Measurements from ENCODE around the gene MSI1. TPM values are rescaled to one million over a fixed set of nuclear protein-coding genes. Genes with fewer than 3 reads are reported as not detected.

MSI1 gene
- total RNA-seq, 1 experiment from 2014 or later: not detected

DNA sequence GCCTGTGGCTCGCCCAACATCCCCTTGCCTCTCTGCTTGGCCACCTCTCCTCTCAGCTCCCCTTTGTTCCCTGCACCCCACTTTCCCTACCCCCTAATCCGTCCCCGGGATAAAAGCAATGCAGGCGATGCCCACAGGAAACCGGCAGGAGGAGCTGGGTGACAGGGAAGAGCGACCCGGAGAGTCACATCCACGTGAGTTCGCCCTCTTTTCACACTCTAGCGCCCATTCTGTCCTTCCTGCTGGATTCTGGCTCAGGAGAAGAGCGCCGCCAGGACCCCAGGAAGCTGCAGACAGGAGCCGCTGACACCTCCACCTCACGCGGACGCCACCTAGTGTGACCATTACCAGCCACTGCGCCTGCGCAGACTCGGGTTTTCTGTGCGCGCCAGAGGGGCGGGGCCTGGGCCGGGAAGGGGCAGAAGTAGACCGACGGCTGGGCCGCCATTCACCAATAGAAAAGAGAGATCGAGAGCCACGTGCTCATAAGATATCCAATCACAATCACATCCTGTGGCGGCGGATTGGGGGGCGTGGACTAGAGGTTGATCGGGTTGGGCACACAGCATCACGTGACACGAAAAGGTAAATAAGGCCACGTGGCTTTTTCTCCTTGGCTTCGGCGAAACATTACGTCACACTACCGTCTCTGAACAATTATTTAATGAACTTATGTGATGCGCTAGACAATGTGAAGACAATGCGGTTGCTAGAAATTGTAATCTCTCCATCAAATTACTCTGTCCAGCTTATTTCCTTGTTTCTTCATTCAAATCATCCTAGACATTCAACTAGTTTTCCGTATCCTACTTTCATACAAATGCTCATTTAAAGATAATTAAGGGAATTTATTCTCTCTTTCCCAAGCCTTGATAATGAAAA lies 51.5 kb downstream of the MSI1 start:
- no peaks in the 10 kb centered on the region for H3K9me3 ChIP-seq
- peak overlapping the region; percentile 71 for H3K4me3 ChIP-seq
- no peaks in the 10 kb centered on the region for H3K36me3 ChIP-seq
- peak; percentile 99 for DNase-seq
- no peaks in the 10 kb centered on the region for H3K27me3 ChIP-seq

DNA sequence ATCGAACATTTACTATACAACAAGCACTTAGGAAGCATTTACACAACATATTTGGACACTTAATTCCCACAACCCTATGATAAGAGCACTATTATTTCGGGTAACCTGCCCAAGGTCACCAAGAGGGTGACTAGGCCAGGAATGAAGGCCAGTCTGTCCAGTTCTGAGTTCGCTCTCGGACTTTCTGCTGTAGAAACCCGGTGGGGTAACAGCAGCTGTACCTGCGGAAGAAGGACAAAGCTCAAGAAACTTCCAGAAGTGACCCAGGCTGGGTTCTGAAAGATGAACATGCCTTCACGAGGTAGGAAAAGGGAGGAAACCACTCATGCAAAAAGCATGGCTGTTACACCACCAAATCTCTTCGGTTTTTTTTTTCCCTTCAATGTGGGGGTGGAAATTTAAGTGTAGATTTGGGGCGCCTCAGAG lies 52.2 kb downstream of the MSI1 start:
- Histone ChIP-seq H3K27me3 (no peaks in the 10 kb centered on the region), H3K9me3 (no peaks in the 10 kb centered on the region), H3K36me3 (no peaks in the 10 kb centered on the region), H3K4me3 (peak overlapping the region; percentile 71)
- DNase-seq: no peak

DNA sequence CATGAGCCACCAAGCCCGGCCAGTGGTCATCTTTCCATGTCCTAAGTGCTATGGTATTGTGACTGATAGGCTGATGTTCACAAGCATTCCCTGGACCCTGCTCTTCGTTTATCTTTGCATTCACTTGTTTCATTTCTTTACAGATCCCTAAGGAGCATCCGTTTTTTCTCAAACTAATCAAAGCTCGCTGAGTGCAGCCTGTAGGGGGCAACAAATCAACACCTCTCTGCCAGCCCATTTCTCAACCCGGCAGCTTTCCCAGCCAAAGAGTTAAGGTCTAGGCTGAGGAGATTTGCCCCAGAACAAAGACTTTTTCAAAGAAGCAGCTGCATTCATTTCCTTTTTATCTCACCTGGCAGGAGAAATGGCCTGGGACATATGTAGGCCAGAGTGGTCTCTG lies 54.7 kb downstream of the MSI1 start:
- Histone ChIP-seq H3K9me3 (no peaks in the 10 kb centered on the region), H3K27me3 (no peaks in the 10 kb centered on the region), H3K36me3 (no peaks in the 10 kb centered on the region), H3K4me3 (no peak overlapping the region)
- DNase-seq: no peak

DNA sequence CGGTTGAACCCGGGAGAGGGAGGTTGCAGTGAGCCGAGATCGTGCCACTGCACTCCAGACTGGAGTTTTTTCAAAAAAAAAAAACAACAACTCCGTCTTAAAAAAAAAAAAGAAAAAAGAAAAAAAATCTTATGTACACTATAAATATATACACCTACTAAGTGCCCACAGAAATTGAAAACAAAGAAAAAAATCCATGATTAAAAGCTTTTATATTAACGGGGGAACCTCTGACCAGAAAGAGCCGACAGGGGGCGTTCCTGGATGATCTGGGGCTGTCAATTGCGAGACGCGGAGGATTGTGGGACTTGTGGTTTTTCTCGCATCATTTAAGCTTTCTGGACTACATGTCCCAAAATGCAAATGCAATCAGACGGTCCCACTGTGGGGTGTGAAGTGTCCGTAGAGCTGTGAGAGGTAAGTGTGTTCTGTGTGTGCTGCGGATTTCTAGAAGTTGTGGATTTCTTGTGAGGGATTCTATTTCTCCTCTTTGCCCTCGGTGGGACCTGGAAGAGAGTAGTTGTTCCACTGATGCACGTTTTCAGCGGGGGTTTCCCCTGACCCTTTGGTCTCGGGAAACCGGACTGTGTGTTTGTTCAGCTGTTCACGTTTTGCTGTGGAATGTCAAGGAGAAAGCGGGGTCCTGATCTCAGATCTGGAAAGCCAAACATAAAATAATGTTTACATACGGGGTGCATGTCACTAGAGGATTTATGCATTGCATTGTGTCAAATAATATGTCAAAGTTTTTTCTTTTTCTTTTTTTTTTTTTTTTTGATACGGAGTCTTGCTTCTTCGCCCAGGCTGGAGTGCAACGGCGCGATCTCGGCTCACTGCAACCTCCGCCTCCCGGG lies 66.8 kb downstream of the MSI1 start, which contains the start of gene SIRT4:
Gene SIRT4, plus strand, starts transcription at position 360 of the 854 bp plus-strand sequence. CDS start 1,241 bp downstream, outside the sequence.
- DNase-seq: peak; percentile 83
- Histone ChIP-seq H3K9me3 (no peaks in the 10 kb centered on the region), H3K27me3 (no peaks in the 10 kb centered on the region), H3K4me3 (peak within 1 kb of the TSS; percentile 87), H3K36me3 (no peaks in the 10 kb centered on the region)

DNA sequence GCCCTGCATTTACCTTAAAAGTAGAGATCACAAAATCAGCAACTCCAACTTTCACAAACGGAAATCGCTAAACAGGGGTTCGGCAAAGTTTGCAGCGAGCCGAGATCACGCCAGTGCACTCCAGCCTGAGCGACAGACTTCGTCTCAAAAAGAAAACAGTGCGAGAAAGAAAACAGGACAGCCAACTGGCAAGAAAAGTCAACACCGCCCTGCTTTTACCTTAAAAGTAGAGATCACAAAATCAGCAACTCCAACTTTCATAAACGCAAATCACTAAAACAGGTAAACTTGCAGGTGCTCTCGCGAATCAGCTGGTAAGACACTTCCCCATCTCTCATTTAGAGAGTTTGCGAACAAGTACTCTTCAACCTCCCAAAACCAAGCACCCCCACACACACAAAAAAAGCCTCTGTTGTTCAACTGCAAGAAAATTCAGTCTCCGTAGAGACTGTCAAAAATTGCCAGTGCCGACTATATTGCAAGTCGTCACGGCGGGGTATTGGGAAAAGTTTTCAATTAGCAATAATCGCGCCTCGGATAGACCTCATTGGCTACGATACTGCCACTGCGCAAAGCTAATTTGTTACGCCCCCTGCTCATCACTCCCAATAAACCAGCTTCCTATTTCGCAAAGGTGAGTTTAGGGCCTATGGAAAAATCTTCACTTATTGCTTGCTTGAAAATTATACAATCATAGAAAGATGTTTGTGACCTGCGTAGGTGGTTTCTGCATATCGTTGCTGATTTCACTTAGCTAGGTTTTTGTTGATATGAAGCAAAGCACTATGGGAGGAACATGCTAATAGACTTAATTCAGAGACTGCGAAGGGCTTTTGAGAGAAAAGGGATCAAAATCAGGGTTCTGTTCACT lies 76.1 kb downstream of the MSI1 start, which contains the start of gene RNU4-1:
Gene RNU4-1, minus strand, starts transcription at position 577 of the 871 bp plus-strand sequence.
- no peaks in the 10 kb centered on the region for H3K36me3 ChIP-seq
- no peaks in the 10 kb centered on the region for H3K27me3 ChIP-seq
- peak; percentile 84 for DNase-seq
- no peaks in the 10 kb centered on the region for H3K9me3 ChIP-seq
- peak within 1 kb of the TSS; percentile 52 for H3K4me3 ChIP-seq

DNA sequence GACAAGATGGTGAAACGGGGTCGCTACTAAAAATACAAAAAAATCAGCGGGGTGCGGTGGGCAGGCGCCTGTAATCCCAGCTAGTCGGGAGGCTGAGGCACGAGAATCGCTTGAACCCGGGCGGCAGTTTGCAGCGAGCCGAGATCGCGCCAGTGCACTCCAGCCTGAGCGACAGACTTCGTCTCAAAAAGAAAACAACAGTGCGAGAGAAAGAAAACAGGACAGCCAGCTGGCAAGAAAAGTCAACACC lies 76.6 kb downstream of the MSI1 start:
- Histone ChIP-seq H3K36me3 (no peaks in the 10 kb centered on the region), H3K27me3 (no peaks in the 10 kb centered on the region), H3K9me3 (no peaks in the 10 kb centered on the region), H3K4me3 (peak overlapping the region; percentile 52)
- no peak for DNase-seq

Other genes with a start within 250 kb of the MSI1 start
- 39.6 and 76.8 TPM in 2 replicates for gene GCN1, start 174.4 kb downstream of the MSI1 start, total RNA-seq (2014; rRNA removed; shearing (Covaris generic); ENCODE audit: low replicate concordance)
- 5,975 and 7,875 TPM in 2 replicates for gene RPLP0, start 168.1 kb downstream of the MSI1 start, total RNA-seq (2014; rRNA removed; shearing (Covaris generic); ENCODE audit: low replicate concordance)
- 6.4 and 11.5 TPM in 2 replicates for gene PXN, start 103.4 kb downstream of the MSI1 start, total RNA-seq (2014; rRNA removed; shearing (Covaris generic); ENCODE audit: low replicate concordance)
- gene RNU4-2, start 77.3 kb downstream of the MSI1 start, total RNA-seq (2014; rRNA removed; shearing (Covaris generic); ENCODE audit: low replicate concordance): not detected in 2 replicates
- gene RNU4-1, start 75.9 kb downstream of the MSI1 start, total RNA-seq (2014; rRNA removed; shearing (Covaris generic); ENCODE audit: low replicate concordance): not detected in 2 replicates
- 0.33 TPM in 1 of 2 replicates, not detected in the other for gene SIRT4, start 66.8 kb downstream of the MSI1 start, total RNA-seq (2014; rRNA removed; shearing (Covaris generic); ENCODE audit: low replicate concordance)
- not detected in 2 replicates for gene PLA2G1B, start 41.4 kb downstream of the MSI1 start, total RNA-seq (2014; rRNA removed; shearing (Covaris generic); ENCODE audit: low replicate concordance)
- gene COX6A1, start 68.9 kb upstream of the MSI1 start, total RNA-seq (2014; rRNA removed; shearing (Covaris generic); ENCODE audit: low replicate concordance): 359 and 816 TPM in 2 replicates
- gene TRIAP1, start 77.2 kb upstream of the MSI1 start, total RNA-seq (2014; rRNA removed; shearing (Covaris generic); ENCODE audit: low replicate concordance): 40.3 and 41.4 TPM in 2 replicates
- 14.8 and 15.5 TPM in 2 replicates for gene GATC, start 77.3 kb upstream of the MSI1 start, total RNA-seq (2014; rRNA removed; shearing (Covaris generic); ENCODE audit: low replicate concordance)
- 332 and 366 TPM in 2 replicates for gene SRSF9, start 100.6 kb upstream of the MSI1 start, total RNA-seq (2014; rRNA removed; shearing (Covaris generic); ENCODE audit: low replicate concordance)
- 472 and 685 TPM in 2 replicates for gene DYNLL1, start 126.9 kb upstream of the MSI1 start, total RNA-seq (2014; rRNA removed; shearing (Covaris generic); ENCODE audit: low replicate concordance)
- gene COQ5, start 160.0 kb upstream of the MSI1 start, total RNA-seq (2014; rRNA removed; shearing (Covaris generic); ENCODE audit: low replicate concordance): 17.1 and 27.0 TPM in 2 replicates
- 64.1 and 102 TPM in 2 replicates for gene RNF10, start 165.2 kb upstream of the MSI1 start, total RNA-seq (2014; rRNA removed; shearing (Covaris generic); ENCODE audit: low replicate concordance)
- gene POP5, start 212.2 kb upstream of the MSI1 start, total RNA-seq (2014; rRNA removed; shearing (Covaris generic); ENCODE audit: low replicate concordance): 38.0 and 66.2 TPM in 2 replicates

All from MG63 (cell line).